Pancreas (tissue), 10 donors: Measurements from ENCODE around the gene TERB1. TPM values are rescaled to one million over a fixed set of nuclear protein-coding genes. Genes with fewer than 3 reads are reported as not detected.

ENCODE experiments used
- ATAC-seq, 4 donors: fragments of 200-7000 bp; cut with Tn5 transposase; one replicate each; pipeline versions ENCODE4 v1.8.0 to v1.9.1; 2020; ENCODE audit warnings: mild to moderate bottlenecking in 4 of 4, moderate library complexity in 4 of 4
- DNase-seq, 6 donors: peaks; one replicate each; pipeline ENCODE4 v3.0.0-alpha.2; 2020
- FAIRE-seq: peaks from 2 replicates; lab custom pipeline; 2012; peaks lifted over from hg19 to GRCh38; lab: Jason Lieb, UNC
- H3K27ac ChIP-seq, 4 donors: fragments of 200-600 bp; sonication (generic); 1 replicate in 3 of 4; 2 replicates in 1 of 4; pipeline versions ENCODE4 v1.5.0 to v1.8.0; 2020
- H3K27me3 ChIP-seq, 4 donors: fragments of 200-600 bp; one replicate each; pipeline ENCODE4 v1.8.0; 2021
- H3K36me3 ChIP-seq, 3 donors: fragments of 200-600 bp; sonication (generic) in 1 of 3; one replicate each; pipeline versions ENCODE4 v1.5.0 to v1.8.0; 2020 to 2021
- H3K4me1 ChIP-seq, 3 donors: fragments of 200-600 bp; one replicate each; pipeline ENCODE4 v1.8.0; 2021
- H3K4me3 ChIP-seq, 4 donors: fragments of 200-600 bp; sonication (generic) in 2 of 4; one replicate each; pipeline versions ENCODE4 v1.5.0 to v1.8.0; 2020 to 2021
- H3K9me3 ChIP-seq, 4 donors: fragments of 200-600 bp; one replicate each; pipeline ENCODE4 v1.8.0; 2021
- WGBS, 2 donors: extraction: QIAGEN DNeasy Blood & Tissue Kit; methylation state at CpG; one replicate each; pipeline ENCODE4 v1.1.7; 2013; 5-methylcytosine and 5-hydroxymethylcytosine counted together
- intact Hi-C, 3 donors: fragments of 100-400 bp; cut with DNase I; formaldehyde crosslinking; loops; one replicate each; pipeline versions ENCODE4 v1.11.1 to v1.14.2; 2022
- polyA plus RNA-seq, 2 donors: library from polyadenylated mRNA; stranded (reverse); fragments of 200-250 nt; gene quantifications; one replicate each; pipeline ENCODE4 v1.2.3, GENCODE V29; 2013
- total RNA-seq, 6 donors: library from RNA; stranded (reverse); fragmentation: NEBNext Ultra II Directional in 4 of 6; extraction: Animal tissue kit (Norgen Biotek cat#: 25700) in 4 of 6; gene quantifications; one replicate each; pipeline versions ENCODE4 v1.2.1 to v1.2.4, GENCODE V29; 2021 to 2023
- TF ChIP-seq, protein P1 (sequence below), 4 donors: fragments of 200-600 bp; sonication (generic) in 3 of 4; IDR thresholded peaks; one replicate each; pipeline versions ENCODE4 v1.5.0 to v1.8.0; 2021; ENCODE audit warnings: antibody characterized with exemption in 4 of 4
- donor health status: healthy with polysubstance abuse.
- donor health status: DM: no; HTN: no; CAD: no; lungs with moderate emphysema.
- donor health status: DM: no; HTN: no; CAD: no.
- donor health status: control.
- donor health status: control.
- donor health status: Bipolar disorder and iron deficiency.
- donor health status: DM: yes; HTN: yes; CAD: no.
- donor health status: DM: no; HTN: no; CAD: no.
- donor health status: DM: no; HTN: no; CAD: no.
- donor health status: DM: yes; HTN: yes; CAD: no.

The TERB1 gene
- total and polyA plus RNA-seq, 8 donors: not detected

DNA sequence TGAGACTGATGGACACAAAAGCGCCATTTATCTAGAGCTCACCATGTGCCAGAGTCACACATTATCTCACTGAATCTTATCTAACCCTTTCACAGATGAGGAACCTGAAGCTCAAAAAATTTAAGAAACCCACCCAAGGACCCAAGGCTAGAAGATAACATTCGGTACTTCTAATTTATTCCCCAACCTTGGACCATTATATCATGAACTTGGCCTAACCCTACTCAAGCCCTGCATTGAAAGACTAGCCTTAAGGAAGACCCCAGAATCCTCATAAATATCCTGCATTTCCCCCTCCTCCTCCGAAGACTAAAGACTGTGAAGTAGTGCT, 49.4 kb downstream of the TERB1 start:
- peak overlapping the region; percentile 66 to 89 (median 84) for H3K27ac ChIP-seq

DNA sequence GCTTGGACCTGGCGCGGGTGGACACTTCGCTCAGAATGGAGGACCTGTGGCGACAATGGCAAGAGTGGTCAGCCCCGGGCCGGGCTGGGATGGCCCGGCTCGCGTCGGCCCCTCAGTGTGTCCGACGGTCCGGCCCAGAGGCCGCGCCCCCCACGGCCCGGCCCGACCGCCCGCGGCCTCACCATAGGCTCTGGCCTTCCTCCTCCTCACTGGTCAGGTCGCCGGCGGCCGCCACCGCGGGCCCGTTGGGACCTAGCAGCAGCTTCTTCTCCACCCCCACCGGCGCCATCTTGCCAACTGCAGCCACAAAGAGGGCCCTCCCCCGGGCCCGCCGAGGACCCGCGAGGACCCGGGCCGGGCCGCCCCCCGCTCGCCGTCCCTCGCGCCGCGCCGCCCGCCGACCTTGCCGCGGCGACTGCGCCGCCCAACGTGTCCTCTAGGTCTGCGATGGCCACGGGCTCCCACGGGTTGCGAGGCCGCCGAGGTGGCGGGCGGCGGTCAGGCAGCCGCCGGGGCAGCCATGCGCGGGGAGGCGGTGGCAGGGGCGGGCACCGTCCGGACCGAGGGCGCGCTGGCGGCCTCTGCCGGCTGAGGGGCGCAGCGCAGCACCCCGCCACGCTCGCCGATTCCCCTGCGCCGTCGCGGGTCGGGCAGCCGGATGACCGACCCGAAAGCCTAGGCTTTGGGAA, 49.9 kb downstream of the TERB1 start, which contains the start of gene DYNC1LI2:
Gene DYNC1LI2 (minus strand): TSS at position 307 of the 689 bp plus-strand sequence. CDS start 18 bp downstream, at position 289.
- no peaks in the 10 kb centered on the region for H3K9me3 ChIP-seq
- ATAC-seq (peak; percentile 93 to 96 (median 96)), DNase-seq (peak; percentile 78 to 92 (median 84)), FAIRE-seq (no peak)
- peak within 1 kb of the TSS; percentile 66 to 89 (median 84) for H3K27ac ChIP-seq
- peak within 1 kb of the TSS; percentile 68 to 98 (median 90) for H3K4me3 ChIP-seq
- WGBS, 2 donors: 0 to 1% methylated on average over 51 to 90 of the region's 90 CpGs
- TF ChIP-seq, protein P1, sequence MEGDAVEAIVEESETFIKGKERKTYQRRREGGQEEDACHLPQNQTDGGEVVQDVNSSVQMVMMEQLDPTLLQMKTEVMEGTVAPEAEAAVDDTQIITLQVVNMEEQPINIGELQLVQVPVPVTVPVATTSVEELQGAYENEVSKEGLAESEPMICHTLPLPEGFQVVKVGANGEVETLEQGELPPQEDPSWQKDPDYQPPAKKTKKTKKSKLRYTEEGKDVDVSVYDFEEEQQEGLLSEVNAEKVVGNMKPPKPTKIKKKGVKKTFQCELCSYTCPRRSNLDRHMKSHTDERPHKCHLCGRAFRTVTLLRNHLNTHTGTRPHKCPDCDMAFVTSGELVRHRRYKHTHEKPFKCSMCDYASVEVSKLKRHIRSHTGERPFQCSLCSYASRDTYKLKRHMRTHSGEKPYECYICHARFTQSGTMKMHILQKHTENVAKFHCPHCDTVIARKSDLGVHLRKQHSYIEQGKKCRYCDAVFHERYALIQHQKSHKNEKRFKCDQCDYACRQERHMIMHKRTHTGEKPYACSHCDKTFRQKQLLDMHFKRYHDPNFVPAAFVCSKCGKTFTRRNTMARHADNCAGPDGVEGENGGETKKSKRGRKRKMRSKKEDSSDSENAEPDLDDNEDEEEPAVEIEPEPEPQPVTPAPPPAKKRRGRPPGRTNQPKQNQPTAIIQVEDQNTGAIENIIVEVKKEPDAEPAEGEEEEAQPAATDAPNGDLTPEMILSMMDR (IDR thresholded peaks at IDR 0.05): peak; percentile 66 to 82 (median 78)
- H3K36me3 ChIP-seq: no peaks in the 10 kb centered on the region
- H3K4me1 ChIP-seq: peaks cover 0 to 18% (median 7%) of the 10 kb centered on the region in 3 donors
- H3K27me3 ChIP-seq: no peaks in the 10 kb centered on the region
- intact Hi-C loops: no loop called here

More for the DNA sequence above, 49.4 kb downstream of the TERB1 start:
- TF ChIP-seq, protein P1 (IDR thresholded peaks at IDR 0.05): peak in 1 of 4 donors; percentile 7
- H3K9me3 ChIP-seq: no peaks in the 10 kb centered on the region
- H3K4me1 ChIP-seq: peaks cover 0 to 18% (median 7%) of the 10 kb centered on the region in 3 donors
- ATAC-seq (no peak), DNase-seq (no peak), FAIRE-seq (no peak)
- intact Hi-C loops: no loop called here
- peak overlapping the region in 3 of 4 donors; percentile 84 to 98 (median 97) for H3K4me3 ChIP-seq
- H3K27me3 ChIP-seq: no peaks in the 10 kb centered on the region
- WGBS, 2 donors: 31 to 34% methylated on average over 3 of the region's 3 CpGs
- H3K36me3 ChIP-seq: no peaks in the 10 kb centered on the region

DNA sequence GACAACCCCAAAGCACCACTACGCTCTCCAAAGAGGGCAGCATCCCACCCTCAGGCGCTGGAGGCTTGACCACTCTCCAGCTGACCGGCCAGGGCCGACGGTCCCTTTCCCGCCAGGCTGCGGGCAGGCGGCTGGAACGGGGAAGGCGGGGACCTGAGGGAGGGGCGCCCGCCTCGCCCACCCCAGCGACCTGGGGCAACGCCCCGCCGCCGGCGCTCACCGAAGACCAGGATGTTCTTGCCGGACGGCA, 50.4 kb downstream of the TERB1 start:
- Histone ChIP-seq H3K27ac (peak overlapping the region; percentile 66 to 89 (median 84)), H3K36me3 (peaks cover 0 to 3% (median 0%) of the 10 kb centered on the region in 3 donors), H3K4me1 (peaks cover 0 to 18% (median 7%) of the 10 kb centered on the region in 3 donors), H3K9me3 (no peaks in the 10 kb centered on the region), H3K27me3 (no peaks in the 10 kb centered on the region), H3K4me3 (peak overlapping the region; percentile 68 to 98 (median 90))
- intact Hi-C loops: no loop called here
- FAIRE-seq (no peak), DNase-seq (peak in 3 of 6 donors; percentile 32 to 70 (median 56)), ATAC-seq (peak; percentile 27 to 49 (median 34))
- TF ChIP-seq, protein P1 (IDR thresholded peaks at IDR 0.05): no peak
- 1% methylated on average over 20 to 22 of the region's 22 CpGs for WGBS, 2 donors

DNA sequence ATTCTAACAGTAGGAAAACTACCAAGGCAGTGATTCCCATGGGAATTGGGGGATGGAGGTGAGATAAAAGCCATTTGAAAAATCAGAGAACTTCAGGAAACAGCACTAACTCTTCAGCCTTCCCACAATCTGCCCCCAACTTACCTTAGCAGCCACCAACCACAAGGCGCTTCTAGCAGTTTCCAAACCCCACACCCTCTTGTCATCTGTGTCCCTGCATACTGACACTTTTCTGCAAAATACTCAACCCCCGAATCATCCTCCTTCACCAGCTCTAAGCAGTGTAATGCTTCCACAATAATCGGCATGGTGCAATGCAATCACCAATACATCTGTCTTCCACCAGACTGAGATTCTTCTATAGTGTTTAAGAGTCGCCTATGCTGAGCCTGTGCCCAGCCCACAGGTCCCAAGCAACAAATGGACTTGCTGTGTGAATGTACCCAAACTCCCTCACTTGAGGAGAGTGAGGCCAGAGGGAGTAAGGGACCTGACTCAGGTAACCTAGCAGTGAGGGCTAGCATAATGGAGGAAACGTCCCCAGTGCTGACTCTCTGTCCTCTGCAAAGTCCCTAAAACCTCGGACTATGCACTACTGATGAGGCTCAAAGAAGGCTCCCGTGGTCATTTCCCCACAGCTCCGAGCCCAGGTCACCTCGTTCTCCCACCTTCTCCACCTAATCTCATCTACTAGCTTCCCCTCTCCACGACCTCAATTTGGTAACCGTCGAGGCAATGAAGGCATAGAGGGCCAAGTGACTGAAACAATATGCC, 50.9 kb downstream of the TERB1 start:
- TF ChIP-seq, protein P1 (IDR thresholded peaks at IDR 0.05): no peak
- no peak for DNase-seq
- Histone ChIP-seq H3K36me3 (peaks cover 0 to 7% (median 0%) of the 10 kb centered on the region in 3 donors), H3K4me3 (peak overlapping the region; percentile 68 to 98 (median 90)), H3K4me1 (peaks cover 0 to 18% (median 7%) of the 10 kb centered on the region in 3 donors), H3K27me3 (no peaks in the 10 kb centered on the region), H3K27ac (peak overlapping the region in 2 of 4 donors; percentile 66 to 85), H3K9me3 (no peaks in the 10 kb centered on the region)
- intact Hi-C loops: no loop called here
- 8 to 10% methylated on average over 12 of the region's 12 CpGs for WGBS, 2 donors
- ATAC-seq: peak in 2 of 4 donors; percentile 4 to 24
- no peak for FAIRE-seq
